ENCODE results near the gene CNTFR. TPM values are rescaled to one million over a fixed set of nuclear protein-coding genes. Genes with fewer than 3 reads are reported as not detected.
"Not testable (repeated sequence)": the region's sequence is repeated elsewhere in the genome, so short reads cannot be mapped to it uniquely, and the experiment has no call there.

The CNTFR gene
- total and polyA plus RNA-seq, 5 donors from 2014 or later = not detected

GRCh38 chr9:34532041-34532440 lies 57.5 kb downstream of the CNTFR start:
- DNase-seq; ATAC-seq (ENCODE audit: low read depth in 2 of 2); H3K27ac ChIP-seq (ENCODE audit: insufficient read depth, low read length, poor library complexity, severe bottlenecking); H3K27ac Mint-ChIP-seq; H3K9me3 ChIP-seq (ENCODE audit: control insufficient read depth in 2 of 2, low read length in 2 of 2); H3K4me3 ChIP-seq (ENCODE audit: low read depth, low read length); H3K36me3 Mint-ChIP-seq; H3K4me1 ChIP-seq (ENCODE audit: control insufficient read depth, insufficient read depth, low read length, poor library complexity, severe bottlenecking); H3K27me3 ChIP-seq (ENCODE audit: control insufficient read depth, insufficient read depth, low read length); H3K4me1 Mint-ChIP-seq; H3K4me3 Mint-ChIP-seq; H3K36me3 ChIP-seq (ENCODE audit: control insufficient read depth, insufficient read depth, low read length); H3K9me3 Mint-ChIP-seq: not testable (repeated sequence)
- H3K27me3 Mint-ChIP-seq = peaks cover 45% of the 10 kb centered on the region

GRCh38 chr9:34526026-34526425 lies 63.5 kb downstream of the CNTFR start:
- DNase-seq = no peak
- Histone ChIP-seq H3K36me3 (ENCODE audit: control insufficient read depth, insufficient read depth, low read length) (no peaks in the 10 kb centered on the region), H3K27me3 (ENCODE audit: control insufficient read depth, insufficient read depth, low read length) (peaks cover 5% of the 10 kb centered on the region), H3K4me1 (ENCODE audit: control insufficient read depth, insufficient read depth, low read length, poor library complexity, severe bottlenecking) (peaks cover 10% of the 10 kb centered on the region), H3K4me3 (ENCODE audit: low read depth, low read length) (no peak overlapping the region), H3K9me3 (ENCODE audit: control insufficient read depth in 2 of 2, low read length in 2 of 2) (no peaks in the 10 kb centered on the region), H3K27ac (ENCODE audit: insufficient read depth, low read length, poor library complexity, severe bottlenecking) (no peak overlapping the region)
- Mint-ChIP-seq H3K36me3 (no peaks in the 10 kb centered on the region), H3K27me3 (peaks cover 62% of the 10 kb centered on the region), H3K4me1 (peaks cover 0 to 19% (median 10%) of the 10 kb centered on the region in 4 donors), H3K4me3 (peak overlapping the region in 1 of 4 donors; percentile 53), H3K9me3 (peaks cover 0 to 2% (median 0%) of the 10 kb centered on the region in 7 donors), H3K27ac (no peak overlapping the region)
- no peak for ATAC-seq (ENCODE audit: low read depth in 2 of 2)

DNA sequence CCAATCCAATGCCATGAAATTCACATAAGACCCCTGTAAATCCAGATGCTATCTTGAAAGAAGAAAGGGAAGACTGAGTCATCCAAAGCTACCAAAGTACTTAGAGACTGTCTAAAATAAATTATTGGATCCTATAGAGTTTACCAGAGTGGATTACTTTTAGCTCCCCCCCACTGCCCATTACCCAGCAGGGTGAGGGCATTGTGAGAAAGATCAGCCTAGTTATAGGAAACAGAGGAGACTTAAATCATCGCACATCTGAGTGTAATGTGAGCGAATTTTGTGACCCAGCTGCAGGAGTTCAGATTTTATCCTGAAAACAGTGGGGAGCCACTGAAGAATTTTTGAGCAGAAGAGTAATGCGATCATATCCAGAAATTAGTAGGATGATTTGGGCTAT lies 65.2 kb downstream of the CNTFR start:
- ATAC-seq (ENCODE audit: low read depth in 2 of 2) (no peak), DNase-seq (no peak)
- H3K27me3 Mint-ChIP-seq = peaks cover 50% of the 10 kb centered on the region
- H3K27ac Mint-ChIP-seq = no peak overlapping the region
- Histone ChIP-seq H3K36me3 (ENCODE audit: control insufficient read depth, insufficient read depth, low read length) (no peaks in the 10 kb centered on the region), H3K4me1 (ENCODE audit: control insufficient read depth, insufficient read depth, low read length, poor library complexity, severe bottlenecking) (peaks cover 10% of the 10 kb centered on the region), H3K9me3 (ENCODE audit: control insufficient read depth in 2 of 2, low read length in 2 of 2) (no peaks in the 10 kb centered on the region), H3K27ac (ENCODE audit: insufficient read depth, low read length, poor library complexity, severe bottlenecking) (no peak overlapping the region), H3K4me3 (ENCODE audit: low read depth, low read length) (no peak overlapping the region), H3K27me3 (ENCODE audit: control insufficient read depth, insufficient read depth, low read length) (peaks cover 5% of the 10 kb centered on the region)
- peaks cover 0 to 19% (median 10%) of the 10 kb centered on the region in 4 donors for H3K4me1 Mint-ChIP-seq
- peak overlapping the region in 2 of 4 donors; percentile 53 for H3K4me3 Mint-ChIP-seq
- H3K36me3 Mint-ChIP-seq = no peaks in the 10 kb centered on the region
- H3K9me3 Mint-ChIP-seq = peaks cover 0 to 2% (median 0%) of the 10 kb centered on the region in 7 donors

DNA sequence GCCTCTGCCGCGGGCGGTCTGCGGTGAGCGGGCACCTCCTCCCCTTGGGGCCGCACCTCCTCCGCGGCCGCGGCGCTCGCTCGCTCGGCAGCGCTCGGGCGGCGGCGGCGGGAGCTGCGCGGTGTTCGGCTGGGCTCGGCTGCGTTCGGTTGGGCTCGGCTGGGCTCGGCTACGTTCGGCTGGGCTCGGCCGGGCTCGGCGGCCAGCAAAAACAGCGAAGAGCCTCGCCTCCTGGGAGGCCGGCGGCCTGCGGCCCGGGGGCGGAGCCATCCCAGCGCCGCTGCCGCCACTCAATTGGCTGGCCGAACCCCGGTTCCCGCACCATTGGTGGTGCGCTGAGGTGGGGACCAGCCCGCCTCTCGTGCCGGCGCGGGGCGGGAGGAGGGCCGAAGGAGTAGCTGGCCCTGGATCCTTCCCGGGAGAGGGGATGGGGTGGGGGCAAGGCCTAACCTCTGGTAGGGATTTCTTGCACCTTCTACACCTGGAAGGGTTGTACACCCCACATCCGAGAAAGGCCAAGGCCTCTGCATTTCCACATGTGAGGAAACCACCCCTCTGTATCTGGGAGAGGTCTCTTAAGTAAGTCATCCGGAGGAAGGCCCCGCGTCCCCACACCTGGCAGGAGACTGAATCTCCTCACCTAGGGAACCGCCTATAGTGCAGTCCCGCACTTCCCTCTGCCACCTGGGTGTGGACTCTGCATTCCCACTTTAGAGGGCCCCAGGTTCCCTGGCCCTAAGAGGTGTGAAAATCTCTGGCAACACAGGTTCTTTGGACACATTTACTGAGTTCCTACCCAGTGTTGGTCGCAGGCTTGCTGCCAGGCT lies 66.3 kb downstream of the CNTFR start, which contains the start of gene ENHO:
Gene ENHO (minus strand): TSS at position 20 of the 827 bp plus-strand sequence. CDS start 1,295 bp downstream, outside the sequence.
- peak; percentile 91 to 94 for ATAC-seq (ENCODE audit: low read depth in 2 of 2)
- Histone ChIP-seq H3K36me3 (ENCODE audit: control insufficient read depth, insufficient read depth, low read length) (no peaks in the 10 kb centered on the region), H3K4me3 (ENCODE audit: low read depth, low read length) (peak within 1 kb of the TSS; percentile 41), H3K27me3 (ENCODE audit: control insufficient read depth, insufficient read depth, low read length) (peaks cover 5% of the 10 kb centered on the region), H3K27ac (ENCODE audit: insufficient read depth, low read length, poor library complexity, severe bottlenecking) (no peak within 1 kb of the TSS), H3K9me3 (ENCODE audit: control insufficient read depth in 2 of 2, low read length in 2 of 2) (no peaks in the 10 kb centered on the region), H3K4me1 (ENCODE audit: control insufficient read depth, insufficient read depth, low read length, poor library complexity, severe bottlenecking) (peaks cover 10% of the 10 kb centered on the region)
- Mint-ChIP-seq H3K27me3 (peaks cover 45% of the 10 kb centered on the region), H3K27ac (peak within 1 kb of the TSS; percentile 47 to 86 (median 84)), H3K4me3 (peak within 1 kb of the TSS; percentile 72 to 92 (median 88)), H3K36me3 (no peaks in the 10 kb centered on the region), H3K4me1 (peaks cover 0 to 19% (median 10%) of the 10 kb centered on the region in 4 donors), H3K9me3 (peaks cover 0 to 2% (median 0%) of the 10 kb centered on the region in 7 donors)
- peak; percentile 82 to 91 (median 89) for DNase-seq

GRCh38 chr9:34522091-34522887 lies 67.2 kb downstream of the CNTFR start:
- H3K9me3 Mint-ChIP-seq = no peaks in the 10 kb centered on the region
- H3K27ac ChIP-seq (ENCODE audit: insufficient read depth, low read length, poor library complexity, severe bottlenecking) = no peak overlapping the region
- no peaks in the 10 kb centered on the region for H3K9me3 ChIP-seq (ENCODE audit: control insufficient read depth in 2 of 2, low read length in 2 of 2)
- H3K4me3 ChIP-seq (ENCODE audit: low read depth, low read length) = peak overlapping the region; percentile 9
- H3K27ac Mint-ChIP-seq = peak overlapping the region; percentile 47 to 86 (median 84)
- peaks cover 10% of the 10 kb centered on the region for H3K4me1 ChIP-seq (ENCODE audit: control insufficient read depth, insufficient read depth, low read length, poor library complexity, severe bottlenecking)
- peak in 1 of 3 donors; percentile 6 for DNase-seq
- peaks cover 5% of the 10 kb centered on the region for H3K27me3 ChIP-seq (ENCODE audit: control insufficient read depth, insufficient read depth, low read length)
- peaks cover 42% of the 10 kb centered on the region for H3K27me3 Mint-ChIP-seq
- ATAC-seq (ENCODE audit: low read depth in 2 of 2) = no peak
- no peaks in the 10 kb centered on the region for H3K36me3 Mint-ChIP-seq
- peak overlapping the region; percentile 72 to 92 (median 88) for H3K4me3 Mint-ChIP-seq
- H3K36me3 ChIP-seq (ENCODE audit: control insufficient read depth, insufficient read depth, low read length) = no peaks in the 10 kb centered on the region
- peaks cover 0 to 19% (median 10%) of the 10 kb centered on the region in 4 donors for H3K4me1 Mint-ChIP-seq

- H3K27ac ChIP-seq (ENCODE audit: insufficient read depth, low read length, poor library complexity, severe bottlenecking) = no peak overlapping the region
- H3K4me3 ChIP-seq (ENCODE audit: low read depth, low read length) = no peak overlapping the region
- Mint-ChIP-seq H3K27me3 (peaks cover 41% of the 10 kb centered on the region), H3K9me3 (no peaks in the 10 kb centered on the region), H3K4me3 (peak overlapping the region in 2 of 4 donors; percentile 82 to 91), H3K4me1 (peaks cover 0 to 19% (median 10%) of the 10 kb centered on the region in 4 donors), H3K36me3 (no peaks in the 10 kb centered on the region), H3K27ac (no peak overlapping the region)
- ATAC-seq (ENCODE audit: low read depth in 2 of 2) = no peak
- H3K4me1 ChIP-seq (ENCODE audit: control insufficient read depth, insufficient read depth, low read length, poor library complexity, severe bottlenecking) = peaks cover 10% of the 10 kb centered on the region
- H3K9me3 ChIP-seq (ENCODE audit: control insufficient read depth in 2 of 2, low read length in 2 of 2) = no peaks in the 10 kb centered on the region
- H3K27me3 ChIP-seq (ENCODE audit: control insufficient read depth, insufficient read depth, low read length) = peaks cover 5% of the 10 kb centered on the region
- H3K36me3 ChIP-seq (ENCODE audit: control insufficient read depth, insufficient read depth, low read length) = no peaks in the 10 kb centered on the region
- no peak for DNase-seq
Observed at GRCh38 chr9:34521406-34522045, 68.0 kb downstream of the CNTFR start.

Data from CD4-positive, CD25-positive, alpha-beta regulatory T cell (primary cell).